CD14-positive monocyte (primary cell): ENCODE data around the gene VPS8. TPM values are rescaled to one million over a fixed set of nuclear protein-coding genes. Genes with fewer than 3 reads are reported as not detected.

Experiments used
- DNase-seq, 3 donors: peaks; one replicate each; pipeline ENCODE4 v3.0.0-alpha.2; 2011 to 2022
- H2AFZ ChIP-seq: 2 replicates; pipeline ENCODE4 v1.6.0; 2012; ENCODE audit warnings: mild to moderate bottlenecking, low read depth, low read length, inconsistent platforms; ENCODE audit not compliant: insufficient read depth, poor library complexity, severe bottlenecking
- H3K27ac ChIP-seq, 2 donors: 1 replicate in 1 of 2; 2 replicates in 1 of 2; pipeline ENCODE4 v1.5.1; 2012 to 2013; ENCODE audit warnings: low read length in 2 of 2, control low read depth in 1 of 2, inconsistent platforms in 1 of 2, low read depth in 1 of 2, mild to moderate bottlenecking in 1 of 2
- H3K27me3 ChIP-seq, 2 donors: one replicate each; pipeline versions ENCODE4 v1.6.0 to v1.6.1; 2011 to 2013; ENCODE audit warnings: low read length in 2 of 2; ENCODE audit not compliant: control insufficient read depth in 2 of 2, insufficient read depth in 2 of 2
- H3K36me3 ChIP-seq, 2 donors: replicated peaks in 1 of 2; 1 replicate in 1 of 2; 2 replicates in 1 of 2; pipeline versions ENCODE4 v1.5.1 to v1.6.1; 2012 to 2013; ENCODE audit warnings: low read length in 2 of 2, control low read depth in 1 of 2, inconsistent platforms in 1 of 2, mild to moderate bottlenecking in 1 of 2; ENCODE audit not compliant: insufficient read depth in 2 of 2, control insufficient read depth in 1 of 2
- H3K4me1 ChIP-seq, 2 donors: 1 replicate in 1 of 2; 2 replicates in 1 of 2; pipeline versions ENCODE4 v1.5.1 to v1.6.1; 2012 to 2013; ENCODE audit warnings: low read length in 2 of 2, control low read depth in 1 of 2, inconsistent platforms in 1 of 2, mild to moderate bottlenecking in 1 of 2, moderate library complexity in 1 of 2; ENCODE audit not compliant: insufficient read depth in 2 of 2, control insufficient read depth in 1 of 2
- H3K4me2 ChIP-seq: replicated peaks from 2 replicates; pipeline ENCODE3; 2012; ENCODE audit warnings: low read length, moderate library complexity, mild to moderate bottlenecking; ENCODE audit not compliant: poor library complexity, severe bottlenecking; ENCODE audit errors: extremely low read depth
- H3K4me3 ChIP-seq, 3 experiments: fragments of 200-600 bp in 1 of 3; sonication (generic) in 1 of 3; replicated peaks in 1 of 3; 1 replicate in 2 of 3; 2 replicates in 1 of 3; pipeline ENCODE4 v1.5.1; 2011 to 2013; ENCODE audit warnings: low read length in 3 of 3, mild to moderate bottlenecking in 3 of 3, control low read depth in 2 of 3, low read depth in 2 of 3, inconsistent platforms in 1 of 3, moderate library complexity in 1 of 3
- H3K79me2 ChIP-seq: 2 replicates; pipeline ENCODE4 v1.6.0; 2012; ENCODE audit warnings: mild to moderate bottlenecking, control low read depth, inconsistent platforms, low read length, moderate library complexity; ENCODE audit not compliant: insufficient read depth
- H3K9ac ChIP-seq: 2 replicates; pipeline ENCODE4 v1.6.0; 2017; ENCODE audit warnings: low read length, mild to moderate bottlenecking; ENCODE audit not compliant: insufficient read depth, poor library complexity, severe bottlenecking
- H3K9me3 ChIP-seq, 2 donors: replicated peaks in 1 of 2; 1 replicate in 1 of 2; 2 replicates in 1 of 2; pipeline versions ENCODE4 v1.5.1 to v1.6.1; 2012 to 2013; ENCODE audit warnings: low read length in 2 of 2, control low read depth in 1 of 2; ENCODE audit not compliant: control insufficient read depth in 1 of 2, insufficient read depth in 1 of 2
- H4K20me1 ChIP-seq: 2 replicates; pipeline ENCODE4 v1.6.0; 2012; ENCODE audit warnings: mild to moderate bottlenecking, low read length, control low read depth, moderate library complexity; ENCODE audit not compliant: insufficient read depth
- H3K27ac Mint-ChIP-seq, 7 donors: one replicate each; pipeline ENCODE4 v1.8.0; 2020; ENCODE audit warnings: mild to moderate bottlenecking in 7 of 7, mixed read lengths in 7 of 7, moderate library complexity in 6 of 7, inconsistent platforms in 2 of 7
- H3K27me3 Mint-ChIP-seq, 3 donors: one replicate each; pipeline ENCODE4 v1.8.0; 2021 to 2022; ENCODE audit warnings: low read depth in 3 of 3, mild to moderate bottlenecking in 3 of 3, mixed read lengths in 3 of 3, moderate library complexity in 3 of 3, inconsistent platforms in 1 of 3
- H3K36me3 Mint-ChIP-seq, 2 donors: one replicate each; pipeline ENCODE4 v1.8.0; 2020; ENCODE audit warnings: mixed read lengths in 2 of 2, inconsistent platforms in 1 of 2, mild to moderate bottlenecking in 1 of 2
- H3K4me1 Mint-ChIP-seq: one replicate; pipeline ENCODE4 v1.8.0; 2020; ENCODE audit warnings: mild to moderate bottlenecking, mixed read lengths
- H3K4me3 Mint-ChIP-seq, 2 donors: one replicate each; pipeline ENCODE4 v1.8.0; 2020; ENCODE audit warnings: mild to moderate bottlenecking in 2 of 2, mixed read lengths in 2 of 2, moderate library complexity in 1 of 2
- H3K9me3 Mint-ChIP-seq, 7 donors: one replicate each; pipeline ENCODE4 v1.8.0; 2020 to 2022; ENCODE audit warnings: mixed read lengths in 7 of 7, mild to moderate bottlenecking in 6 of 7, moderate library complexity in 6 of 7, inconsistent platforms in 2 of 7
- WGBS: methylation state at CpG from one replicate; pipeline ENCODE4 v1.1.5; 2013; ENCODE audit warnings: missing lambda C conversion rate; ENCODE audit not compliant: insufficient coverage; 5-methylcytosine and 5-hydroxymethylcytosine counted together
- intact Hi-C, 2 donors: fragments of 100-400 bp; cut with micrococcal nuclease; formaldehyde crosslinking; loops; one replicate each; pipeline versions ENCODE4 v1.15.0 to v1.15.1; 2023
- polyA plus RNA-seq, 3 donors: library from polyadenylated mRNA; depleted of rRNA in 1 of 3; unstranded in 2 of 3; stranded (reverse) in 1 of 3; fragments of 300-500 nt in 2 of 3; fragments of >200 nt in 1 of 3; fragmentation: Illumina TruSeq in 2 of 3; gene quantifications; 1 replicate in 2 of 3; 2 replicates in 1 of 3; pipeline ENCODE4 v1.2.3, GENCODE V29; 2012 to 2021
- TF ChIP-seq, protein P1 (sequence below): fragments of 200-600 bp; IDR thresholded peaks from one replicate; pipeline ENCODE4 v1.8.0; 2022; ENCODE audit warnings: antibody characterized with exemption, mild to moderate bottlenecking

Gene VPS8
- polyA plus RNA-seq, 3 donors: 22.0 to 42.3 (median 29.2) TPM

DNA sequence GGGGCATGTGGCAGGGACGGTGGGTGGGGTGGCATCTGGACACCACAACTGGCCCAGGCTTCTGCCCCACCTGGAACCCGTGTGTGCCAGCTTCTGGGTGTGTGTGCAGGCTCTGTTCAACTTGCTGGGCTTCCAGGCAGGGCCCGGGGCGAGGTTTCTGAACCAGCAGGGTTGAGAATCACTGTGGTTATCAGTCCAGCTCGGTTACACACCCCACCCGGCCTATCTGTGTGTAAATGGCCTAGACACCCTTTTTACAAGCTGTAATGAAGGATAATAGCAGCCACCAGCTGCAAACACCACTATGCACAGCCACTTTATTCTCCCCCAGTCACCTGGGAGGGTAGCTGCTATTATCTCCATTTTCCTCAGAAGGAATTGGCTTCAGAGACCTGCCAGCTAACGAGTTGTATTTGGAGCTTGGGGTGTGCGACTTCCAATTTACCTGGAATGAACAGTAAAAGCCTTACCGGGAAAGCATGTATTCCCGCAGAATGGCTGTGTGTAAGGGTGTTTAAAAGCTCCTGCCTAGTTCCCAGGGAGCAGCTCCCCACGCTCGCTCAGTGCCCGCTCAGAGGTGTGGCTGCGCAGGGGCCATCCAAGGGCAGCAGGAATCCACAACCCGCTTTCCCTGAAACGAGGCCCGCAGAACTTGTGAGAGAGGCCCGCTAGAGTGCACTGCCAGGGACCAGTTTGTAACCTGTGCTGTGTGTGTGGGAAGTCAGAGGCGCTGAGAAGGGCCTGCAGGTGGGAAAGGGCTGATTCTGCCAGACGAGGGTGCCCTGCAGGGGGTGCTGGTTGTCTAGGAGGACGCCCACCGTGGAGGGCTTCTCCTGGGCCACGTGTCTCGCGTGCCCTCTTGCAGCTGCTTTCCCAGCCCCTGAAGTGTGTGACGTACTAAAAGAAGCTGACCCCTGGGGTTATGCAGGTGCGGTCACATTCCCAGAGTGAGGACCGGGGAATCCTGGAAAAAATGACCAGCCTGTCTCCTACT is 257.4 kb downstream of the VPS8 start:
- 83% methylated on average over 24 of the region's 28 CpGs for WGBS
- Histone ChIP-seq H4K20me1 (no peaks in the 10 kb centered on the region), H3K4me2 (no peak overlapping the region), H3K27me3 (no peaks in the 10 kb centered on the region), H3K4me1 (no peaks in the 10 kb centered on the region), H3K79me2 (no peaks in the 10 kb centered on the region), H2AFZ (no peak overlapping the region), H3K27ac (no peak overlapping the region), H3K9me3 (no peaks in the 10 kb centered on the region), H3K9ac (no peak overlapping the region), H3K36me3 (no peaks in the 10 kb centered on the region), H3K4me3 (no peak overlapping the region)
- H3K27me3 Mint-ChIP-seq: peaks cover 0 to 10% (median 5%) of the 10 kb centered on the region in 3 donors
- DNase-seq: no peak
- peaks cover 0 to 7% (median 2%) of the 10 kb centered on the region in 7 donors for H3K9me3 Mint-ChIP-seq
- no peak overlapping the region for H3K4me3 Mint-ChIP-seq
- H3K36me3 Mint-ChIP-seq: no peaks in the 10 kb centered on the region
- H3K4me1 Mint-ChIP-seq: no peaks in the 10 kb centered on the region
- TF ChIP-seq, protein P1, sequence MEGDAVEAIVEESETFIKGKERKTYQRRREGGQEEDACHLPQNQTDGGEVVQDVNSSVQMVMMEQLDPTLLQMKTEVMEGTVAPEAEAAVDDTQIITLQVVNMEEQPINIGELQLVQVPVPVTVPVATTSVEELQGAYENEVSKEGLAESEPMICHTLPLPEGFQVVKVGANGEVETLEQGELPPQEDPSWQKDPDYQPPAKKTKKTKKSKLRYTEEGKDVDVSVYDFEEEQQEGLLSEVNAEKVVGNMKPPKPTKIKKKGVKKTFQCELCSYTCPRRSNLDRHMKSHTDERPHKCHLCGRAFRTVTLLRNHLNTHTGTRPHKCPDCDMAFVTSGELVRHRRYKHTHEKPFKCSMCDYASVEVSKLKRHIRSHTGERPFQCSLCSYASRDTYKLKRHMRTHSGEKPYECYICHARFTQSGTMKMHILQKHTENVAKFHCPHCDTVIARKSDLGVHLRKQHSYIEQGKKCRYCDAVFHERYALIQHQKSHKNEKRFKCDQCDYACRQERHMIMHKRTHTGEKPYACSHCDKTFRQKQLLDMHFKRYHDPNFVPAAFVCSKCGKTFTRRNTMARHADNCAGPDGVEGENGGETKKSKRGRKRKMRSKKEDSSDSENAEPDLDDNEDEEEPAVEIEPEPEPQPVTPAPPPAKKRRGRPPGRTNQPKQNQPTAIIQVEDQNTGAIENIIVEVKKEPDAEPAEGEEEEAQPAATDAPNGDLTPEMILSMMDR: no peak
- intact Hi-C loops: no loop called here
- no peak overlapping the region for H3K27ac Mint-ChIP-seq

DNA sequence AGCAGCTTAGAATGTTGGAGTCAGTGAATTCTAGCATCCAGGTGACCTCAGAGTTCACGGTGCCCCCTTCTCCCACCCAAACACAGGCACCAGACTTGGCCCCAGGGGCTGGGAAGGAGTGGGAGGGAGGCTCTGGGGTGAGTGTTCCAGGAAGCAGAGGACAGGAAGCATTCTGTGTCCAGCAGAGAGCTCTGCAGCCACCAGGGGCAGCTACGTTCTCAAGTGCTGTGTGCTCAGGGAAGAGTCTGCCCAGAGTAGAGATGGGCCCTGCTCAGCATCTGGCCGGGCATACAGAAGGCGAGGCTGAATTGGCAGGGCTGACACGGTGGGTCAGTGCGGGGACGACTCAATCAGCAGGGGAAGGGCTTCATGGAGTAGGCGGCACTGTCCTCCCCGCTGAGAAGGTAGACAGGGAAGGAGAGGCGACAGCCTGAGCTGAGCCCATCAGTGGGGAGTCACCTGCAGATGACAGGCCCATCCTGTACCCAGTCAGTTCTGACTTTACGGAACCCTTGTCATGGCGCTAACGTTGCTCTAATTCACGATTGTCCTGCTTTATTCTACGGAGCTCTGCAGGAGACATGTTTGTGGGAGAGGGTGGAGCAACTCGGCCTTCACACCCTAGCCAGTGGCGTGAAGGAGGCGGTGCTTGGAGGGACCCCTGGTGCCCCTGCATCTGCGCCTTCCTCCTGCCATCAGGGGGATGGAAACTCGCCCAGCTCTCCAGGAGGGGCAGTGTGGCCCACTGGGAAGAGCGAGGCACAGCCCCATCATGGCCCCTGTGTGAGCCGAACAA is 258.7 kb downstream of the VPS8 start:
- H3K79me2 ChIP-seq: no peaks in the 10 kb centered on the region
- Mint-ChIP-seq H3K27me3 (peaks cover 0 to 10% (median 5%) of the 10 kb centered on the region in 3 donors), H3K4me3 (no peak overlapping the region), H3K9me3 (peaks cover 0 to 4% (median 0%) of the 10 kb centered on the region in 7 donors), H3K36me3 (no peaks in the 10 kb centered on the region), H3K4me1 (no peaks in the 10 kb centered on the region), H3K27ac (no peak overlapping the region)
- no peaks in the 10 kb centered on the region for H3K4me1 ChIP-seq
- H3K27me3 ChIP-seq: no peaks in the 10 kb centered on the region
- no peak overlapping the region for H3K4me2 ChIP-seq
- TF ChIP-seq, protein P1: no peak
- DNase-seq: no peak
- H2AFZ ChIP-seq: no peak overlapping the region
- H3K27ac ChIP-seq: no peak overlapping the region
- 87% methylated on average over 13 of the region's 22 CpGs for WGBS
- no peaks in the 10 kb centered on the region for H4K20me1 ChIP-seq
- no peaks in the 10 kb centered on the region for H3K36me3 ChIP-seq
- no peaks in the 10 kb centered on the region for H3K9me3 ChIP-seq
- intact Hi-C loops: no loop called here
- H3K4me3 ChIP-seq: no peak overlapping the region
- no peak overlapping the region for H3K9ac ChIP-seq
